CD8-positive, alpha-beta memory T cell (primary cell): Measurements from ENCODE around the gene ISG15. TPM values are rescaled to one million over a fixed set of nuclear protein-coding genes. Genes with fewer than 3 reads are reported as not detected.
"Not testable (repeated sequence)": the region's sequence is repeated elsewhere in the genome, so short reads cannot be mapped to it uniquely, and the experiment has no call there.

Source experiments
- CTCF ChIA-PET: fragments of 350-600 bp; sonication (Branson Sonifier 250); formaldehyde crosslinking; loops from one replicate; lab custom pipeline; 2021; ENCODE audit warnings: antibody characterized with exemption; lab: Charles Lee
- POLR2A ChIA-PET: fragments of 350-600 bp; sonication (Branson Sonifier 250); formaldehyde crosslinking; loops from one replicate; lab custom pipeline; 2021; ENCODE audit warnings: antibody characterized with exemption; lab: Charles Lee
- DNase-seq, 5 donors: peaks; one replicate each; pipeline versions ENCODE4 v3.0.0 to v3.0.0-alpha.2; 2020 to 2022; ENCODE audit warnings: mixed read lengths in 1 of 5
- H3K27ac ChIP-seq: one replicate; pipeline ENCODE4 v1.7.0; 2013; ENCODE audit warnings: low read depth, mild to moderate bottlenecking, low read length, moderate library complexity
- H3K27me3 ChIP-seq: 2 replicates; pipeline ENCODE4 v1.7.0; 2013; ENCODE audit warnings: low read length, mild to moderate bottlenecking; ENCODE audit not compliant: insufficient read depth, poor library complexity, severe bottlenecking
- H3K36me3 ChIP-seq: 2 replicates; pipeline ENCODE4 v1.7.0; 2013; ENCODE audit warnings: mild to moderate bottlenecking, low read length, moderate library complexity; ENCODE audit not compliant: insufficient read depth
- H3K4me1 ChIP-seq: 2 replicates; pipeline ENCODE4 v1.7.0; 2013; ENCODE audit warnings: mild to moderate bottlenecking, low read length, moderate library complexity; ENCODE audit not compliant: insufficient read depth
- H3K4me3 ChIP-seq: 2 replicates; pipeline ENCODE4 v1.7.0; 2013; ENCODE audit warnings: mild to moderate bottlenecking, low read length
- H3K9me3 ChIP-seq: 2 replicates; pipeline ENCODE4 v1.7.0; 2013; ENCODE audit warnings: mild to moderate bottlenecking, low read length
- H3K27ac Mint-ChIP-seq, 8 donors: one replicate each; pipeline ENCODE4 v1.8.0; 2020 to 2021; ENCODE audit warnings: mixed read lengths in 8 of 8, mild to moderate bottlenecking in 6 of 8, inconsistent platforms in 3 of 8, moderate library complexity in 3 of 8
- H3K27me3 Mint-ChIP-seq, 2 donors: one replicate each; pipeline ENCODE4 v1.8.0; 2020 to 2021; ENCODE audit warnings: mixed read lengths in 2 of 2, mild to moderate bottlenecking in 1 of 2, moderate library complexity in 1 of 2
- H3K36me3 Mint-ChIP-seq, 3 donors: one replicate each; pipeline ENCODE4 v1.8.0; 2020 to 2021; ENCODE audit warnings: mixed read lengths in 3 of 3, inconsistent platforms in 1 of 3, mild to moderate bottlenecking in 1 of 3
- H3K4me1 Mint-ChIP-seq, 3 donors: one replicate each; pipeline ENCODE4 v1.8.0; 2020 to 2021; ENCODE audit warnings: mixed read lengths in 3 of 3, inconsistent platforms in 1 of 3, mild to moderate bottlenecking in 1 of 3
- H3K4me3 Mint-ChIP-seq, 7 donors: one replicate each; pipeline ENCODE4 v1.8.0; 2020 to 2021; ENCODE audit warnings: mixed read lengths in 7 of 7, mild to moderate bottlenecking in 6 of 7, moderate library complexity in 4 of 7, inconsistent platforms in 2 of 7
- H3K9me3 Mint-ChIP-seq, 5 donors: one replicate each; pipeline ENCODE4 v1.8.0; 2020 to 2022; ENCODE audit warnings: mixed read lengths in 5 of 5, mild to moderate bottlenecking in 3 of 5, moderate library complexity in 2 of 5, inconsistent platforms in 1 of 5
- polyA plus RNA-seq: library from polyadenylated mRNA; unstranded; fragments of 300-500 nt; fragmentation: Illumina TruSeq; gene quantifications from one replicate; pipeline ENCODE4 v1.2.3, GENCODE V29; 2021
- total RNA-seq, 2 experiments: library from RNA; stranded (reverse); gene quantifications; one replicate each; pipeline ENCODE4 v1.2.3, GENCODE V29; 2021

The ISG15 gene
- total and polyA plus RNA-seq, 3 experiments from 2014 or later, result 16.9 to 250 (median 20.4) TPM

DNA sequence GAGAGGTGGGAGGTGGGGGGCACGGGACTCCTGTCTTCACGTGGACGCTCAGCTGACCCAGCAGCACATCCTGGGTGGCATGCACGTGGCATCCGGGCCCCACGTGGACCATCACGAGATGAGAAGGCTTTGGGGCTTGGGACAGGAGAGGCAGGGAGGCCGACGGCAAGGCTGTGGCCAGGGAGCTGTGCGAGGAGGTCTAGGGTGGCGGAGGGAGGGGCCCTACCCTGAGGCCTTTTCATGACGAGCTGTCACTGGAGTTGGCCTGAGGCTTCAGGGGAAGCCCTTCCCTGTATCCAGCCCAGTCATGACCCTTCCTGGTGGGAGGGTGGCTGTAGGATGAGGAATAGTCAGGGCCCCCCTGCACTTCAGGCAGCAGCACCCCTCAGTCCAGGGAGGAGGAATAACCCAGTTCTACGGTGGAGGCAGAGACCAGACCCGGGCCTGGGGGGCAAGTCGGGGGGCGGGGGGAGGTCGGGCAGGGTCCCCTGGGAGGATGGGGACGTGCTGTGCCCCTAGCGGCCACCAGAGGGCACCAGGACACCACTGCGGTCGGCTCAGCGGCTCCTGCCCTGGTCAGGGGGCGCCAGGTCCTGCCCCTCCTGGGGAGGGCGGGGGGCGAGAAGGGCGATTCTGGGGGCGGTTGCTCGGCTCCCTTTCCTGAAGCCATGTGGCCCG is 29.4 kb upstream of the ISG15 start:
- Histone ChIP-seq H3K36me3 (no peaks in the 10 kb centered on the region), H3K27me3 (peaks cover 3% of the 10 kb centered on the region), H3K27ac (no peak overlapping the region), H3K9me3 (no peaks in the 10 kb centered on the region), H3K4me1 (no peaks in the 10 kb centered on the region), H3K4me3 (no peak overlapping the region)
- POLR2A ChIA-PET, result interaction anchor here (0.6 kb wide), 1 partner anchor 20 kb away, joined by 3 read pairs; no protein-coding TSS in a partner anchor
- peaks cover 22 to 43% of the 10 kb centered on the region in 2 donors for H3K27me3 Mint-ChIP-seq
- H3K4me1 Mint-ChIP-seq, result no peaks in the 10 kb centered on the region
- H3K4me3 Mint-ChIP-seq, result no peak overlapping the region
- no peaks in the 10 kb centered on the region for H3K9me3 Mint-ChIP-seq
- H3K36me3 Mint-ChIP-seq, result no peaks in the 10 kb centered on the region
- peak; percentile 47 to 75 (median 53) for DNase-seq
- H3K27ac Mint-ChIP-seq, result no peak overlapping the region
- CTCF ChIA-PET, result interaction anchor here (0.7 to 6.8 kb wide), 14 partner anchors 8 to 388 kb away, joined by 3 to 63 read pairs (median 5); partner anchors contain the start of gene ISG15

DNA sequence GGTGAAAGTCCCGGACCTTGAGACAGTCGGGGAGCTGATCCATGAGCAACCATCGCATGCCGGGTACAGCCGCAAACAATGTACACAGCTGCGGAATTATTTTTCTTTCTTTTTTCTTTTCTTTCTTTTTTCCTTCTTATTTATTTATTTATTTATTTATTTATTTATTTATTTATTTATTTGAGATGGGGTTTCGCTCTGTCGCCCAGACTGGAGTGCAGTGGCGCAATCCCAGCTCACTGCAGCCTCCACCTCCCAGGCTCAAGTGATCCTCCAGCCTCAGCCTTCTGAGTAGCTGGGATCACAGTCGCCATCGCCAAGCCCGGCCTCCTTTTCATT is 28.9 kb upstream of the ISG15 start:
- H3K27ac Mint-ChIP-seq, result no peak overlapping the region
- Histone ChIP-seq H3K36me3 (no peaks in the 10 kb centered on the region), H3K27ac (no peak overlapping the region), H3K4me1 (no peaks in the 10 kb centered on the region), H3K9me3 (no peaks in the 10 kb centered on the region), H3K4me3 (no peak overlapping the region), H3K27me3 (peaks cover 3% of the 10 kb centered on the region)
- H3K4me1 Mint-ChIP-seq, result no peaks in the 10 kb centered on the region
- H3K9me3 Mint-ChIP-seq, result no peaks in the 10 kb centered on the region
- ChIA-PET CTCF (interaction anchor here (0.7 to 6.8 kb wide), 11 partner anchors 11 to 388 kb away, joined by 3 to 63 read pairs (median 5); partner anchors contain the start of gene ISG15), POLR2A (interaction anchor here (0.6 kb wide), 1 partner anchor 20 kb away, joined by 3 read pairs; no protein-coding TSS in a partner anchor)
- no peak overlapping the region for H3K4me3 Mint-ChIP-seq
- DNase-seq, result no peak
- H3K27me3 Mint-ChIP-seq, result peaks cover 27 to 44% of the 10 kb centered on the region in 2 donors
- H3K36me3 Mint-ChIP-seq, result no peaks in the 10 kb centered on the region

DNA sequence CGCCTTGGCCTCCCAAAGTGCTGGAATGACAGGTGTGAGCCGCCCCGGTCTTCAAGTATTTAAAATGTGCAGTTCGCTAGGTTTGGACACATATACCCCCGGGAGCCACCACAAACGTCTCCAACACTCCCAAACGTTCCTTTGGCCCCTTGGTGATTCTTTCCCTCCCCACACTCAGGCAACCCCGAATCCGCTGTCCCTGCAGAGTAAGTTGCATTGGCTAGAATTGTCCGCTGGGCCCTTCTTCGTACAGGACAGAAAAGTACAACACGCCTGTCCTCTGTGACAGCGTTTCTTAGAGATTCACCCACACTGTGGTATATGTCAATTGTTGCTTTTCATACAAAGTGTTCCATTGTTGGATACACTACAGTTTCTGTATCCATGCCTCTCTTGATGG is 28.2 kb upstream of the ISG15 start:
- ChIA-PET CTCF (interaction anchor here (1.1 to 6.8 kb wide), 5 partner anchors 20 to 387 kb away, joined by 4 to 63 read pairs (median 5); no protein-coding TSS in a partner anchor), POLR2A (no interaction called here)
- Histone ChIP-seq H3K4me3 (no peak overlapping the region), H3K36me3 (no peaks in the 10 kb centered on the region), H3K27ac (no peak overlapping the region), H3K4me1 (no peaks in the 10 kb centered on the region), H3K9me3 (no peaks in the 10 kb centered on the region), H3K27me3 (peaks cover 3% of the 10 kb centered on the region)
- no peak overlapping the region for H3K4me3 Mint-ChIP-seq
- no peak overlapping the region for H3K27ac Mint-ChIP-seq
- H3K36me3 Mint-ChIP-seq, result no peaks in the 10 kb centered on the region
- H3K9me3 Mint-ChIP-seq, result no peaks in the 10 kb centered on the region
- H3K27me3 Mint-ChIP-seq, result peaks cover 27 to 48% of the 10 kb centered on the region in 2 donors
- no peaks in the 10 kb centered on the region for H3K4me1 Mint-ChIP-seq
- peak in 1 of 5 donors; percentile 21 for DNase-seq

DNA sequence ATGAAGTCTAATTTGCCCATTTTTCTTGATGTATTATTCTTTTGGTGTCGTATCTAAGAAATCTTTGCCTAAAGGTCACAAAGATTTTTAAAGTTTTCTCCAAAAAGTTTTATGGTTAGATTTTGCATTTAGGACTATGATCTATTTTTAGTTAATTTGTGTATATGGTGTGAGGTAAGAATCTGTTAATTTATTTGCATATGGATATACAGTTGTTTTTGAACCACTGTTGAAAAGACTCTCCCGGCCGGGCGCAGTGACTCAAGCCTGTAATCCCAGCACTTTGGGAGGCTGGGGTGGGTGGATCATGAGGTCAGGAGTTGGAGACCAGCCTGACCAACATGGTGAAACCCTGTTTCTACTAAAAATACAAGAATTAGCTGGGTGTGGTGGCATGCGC is 25.2 kb upstream of the ISG15 start:
- H3K9me3 Mint-ChIP-seq, H3K4me3 ChIP-seq, H3K4me3 Mint-ChIP-seq, H3K27ac Mint-ChIP-seq, H3K27ac ChIP-seq, POLR2A ChIA-PET, H3K9me3 ChIP-seq, H3K4me1 Mint-ChIP-seq, H3K36me3 Mint-ChIP-seq, H3K36me3 ChIP-seq, H3K4me1 ChIP-seq, CTCF ChIA-PET, DNase-seq, H3K27me3 ChIP-seq: not testable (repeated sequence)
- H3K27me3 Mint-ChIP-seq, result peaks cover 34 to 56% of the 10 kb centered on the region in 2 donors

DNA sequence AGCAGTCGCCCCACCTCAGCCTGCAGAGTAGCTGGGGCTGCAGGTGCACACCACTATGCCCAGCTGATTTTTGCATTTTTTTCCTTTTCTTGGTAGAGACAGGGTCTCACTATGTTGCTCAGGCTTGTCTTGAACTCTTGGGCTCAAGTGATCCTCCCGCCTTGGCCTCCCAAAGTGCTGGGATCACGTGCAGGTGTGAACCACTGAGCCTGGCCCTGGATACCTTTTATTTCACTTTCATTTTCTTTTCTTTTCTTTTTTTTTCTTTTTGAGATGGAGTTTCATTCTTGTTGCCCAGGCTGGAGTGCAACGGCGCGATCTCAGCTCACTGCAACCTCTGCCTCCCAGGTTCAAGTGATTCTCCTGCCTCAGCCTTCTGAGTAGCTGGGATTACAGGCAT is 22.0 kb upstream of the ISG15 start:
- H3K4me3 Mint-ChIP-seq, H3K36me3 Mint-ChIP-seq, H3K9me3 ChIP-seq, H3K4me3 ChIP-seq, H3K27me3 ChIP-seq, H3K27ac ChIP-seq, H3K36me3 ChIP-seq, POLR2A ChIA-PET, H3K9me3 Mint-ChIP-seq, H3K4me1 ChIP-seq, H3K4me1 Mint-ChIP-seq, H3K27ac Mint-ChIP-seq: not testable (repeated sequence)
- CTCF ChIA-PET, result interaction anchor here (1.7 to 3.3 kb wide), 2 partner anchors 8 to 11 kb away, joined by 4 to 14 read pairs; no protein-coding TSS in a partner anchor
- peaks cover 41 to 49% of the 10 kb centered on the region in 2 donors for H3K27me3 Mint-ChIP-seq
- peak in 1 of 5 donors; percentile 15 for DNase-seq

DNA sequence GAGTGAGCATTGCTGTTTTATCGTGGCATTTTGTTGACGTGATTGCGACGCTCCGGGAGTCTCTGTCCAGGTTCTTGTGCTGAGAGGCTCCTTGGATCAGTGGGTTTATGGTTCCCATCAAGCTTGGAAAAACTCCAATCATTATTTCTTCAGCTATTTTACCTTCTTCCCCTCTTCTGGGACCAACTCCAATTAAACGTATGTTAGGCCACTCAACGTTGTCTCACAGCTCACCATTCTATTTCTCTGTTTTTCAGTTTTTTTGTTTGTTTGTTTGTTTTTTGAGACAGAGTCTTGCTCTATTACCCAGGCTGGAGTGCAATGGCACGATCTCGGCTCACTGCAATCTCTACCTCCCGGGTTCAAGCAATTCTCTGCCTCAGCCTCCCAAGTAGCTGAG is 21.4 kb upstream of the ISG15 start:
- ChIA-PET CTCF (interaction anchor here (0.8 to 3.3 kb wide), 5 partner anchors 9 to 72 kb away, joined by 3 to 14 read pairs (median 3); no protein-coding TSS in a partner anchor), POLR2A (no interaction called here)
- peaks cover 0 to 7% (median 2%) of the 10 kb centered on the region in 5 donors for H3K9me3 Mint-ChIP-seq
- peaks cover 5% of the 10 kb centered on the region for H3K4me1 ChIP-seq
- H3K27me3 ChIP-seq, result no peaks in the 10 kb centered on the region
- H3K4me3 Mint-ChIP-seq, result no peak overlapping the region
- H3K27ac ChIP-seq, result no peak overlapping the region
- H3K27ac Mint-ChIP-seq, result no peak overlapping the region
- H3K4me1 Mint-ChIP-seq, result peaks cover 3 to 5% (median 4%) of the 10 kb centered on the region in 3 donors
- no peaks in the 10 kb centered on the region for H3K36me3 ChIP-seq
- peaks cover 0 to 2% (median 0%) of the 10 kb centered on the region in 3 donors for H3K36me3 Mint-ChIP-seq
- H3K9me3 ChIP-seq, result no peaks in the 10 kb centered on the region
- peaks cover 41 to 48% of the 10 kb centered on the region in 2 donors for H3K27me3 Mint-ChIP-seq
- DNase-seq, result no peak
- no peak overlapping the region for H3K4me3 ChIP-seq

DNA sequence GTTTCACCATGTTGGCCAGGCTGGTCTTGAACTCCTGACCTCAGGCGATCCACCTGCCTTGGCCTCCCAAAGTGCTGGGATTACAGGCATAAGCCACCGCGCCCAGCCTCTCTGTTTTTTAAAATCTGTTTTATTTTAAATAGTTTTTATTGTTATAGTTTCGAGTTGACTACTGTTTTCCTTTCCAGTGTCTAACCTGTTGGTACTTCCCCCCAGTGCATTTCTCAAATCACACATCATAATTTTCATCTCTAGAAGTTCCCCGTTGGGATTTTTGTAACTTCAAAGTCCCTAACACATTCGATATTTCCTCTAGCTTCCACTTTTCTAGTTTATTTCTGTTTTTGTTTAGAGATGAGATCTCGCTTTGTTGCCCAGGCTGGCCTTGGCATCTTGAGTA is 20.9 kb upstream of the ISG15 start:
- Mint-ChIP-seq H3K4me1 (peaks cover 4 to 5% (median 4%) of the 10 kb centered on the region in 3 donors), H3K4me3 (no peak overlapping the region), H3K36me3 (peaks cover 0 to 2% (median 0%) of the 10 kb centered on the region in 3 donors), H3K27me3 (peaks cover 43 to 52% of the 10 kb centered on the region in 2 donors), H3K9me3 (peaks cover 0 to 7% (median 2%) of the 10 kb centered on the region in 5 donors), H3K27ac (no peak overlapping the region)
- Histone ChIP-seq H3K27me3 (no peaks in the 10 kb centered on the region), H3K36me3 (no peaks in the 10 kb centered on the region), H3K4me1 (peaks cover 5% of the 10 kb centered on the region), H3K27ac (no peak overlapping the region), H3K9me3 (no peaks in the 10 kb centered on the region), H3K4me3 (no peak overlapping the region)
- POLR2A ChIA-PET, result no interaction called here
- CTCF ChIA-PET, result interaction anchor here (0.8 to 3.3 kb wide), 5 partner anchors 9 to 72 kb away, joined by 3 to 14 read pairs (median 3); no protein-coding TSS in a partner anchor
- no peak for DNase-seq

DNA sequence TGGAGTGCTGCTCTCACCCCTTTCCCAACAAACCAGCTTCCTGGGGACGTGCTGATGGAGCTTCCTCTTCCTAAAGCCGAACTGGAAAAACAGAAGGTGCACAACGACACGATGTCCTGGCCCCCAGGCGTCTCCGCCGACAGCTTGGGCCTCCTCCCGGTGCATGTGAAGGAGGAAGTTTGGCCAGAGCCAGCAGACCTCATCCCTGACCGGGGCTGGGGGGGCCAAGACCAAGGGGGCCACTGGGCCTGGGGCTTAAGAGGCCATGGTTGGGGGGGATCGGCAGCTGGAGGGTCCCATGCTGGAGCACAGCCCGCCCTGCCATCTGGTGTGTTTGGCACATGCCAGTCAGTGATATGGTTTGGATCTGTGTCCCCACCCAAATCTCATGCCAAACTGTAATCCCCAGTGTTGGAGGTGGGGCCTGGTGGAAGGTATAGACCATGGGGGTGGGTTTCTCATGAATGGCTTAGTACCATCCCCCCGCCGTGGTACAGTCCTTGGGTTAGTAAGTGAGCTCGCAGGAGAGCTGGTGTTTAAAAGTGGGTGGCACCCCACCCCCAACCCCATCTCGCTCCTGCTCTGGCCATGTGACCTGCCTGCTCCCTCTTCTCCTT is 19.8 kb upstream of the ISG15 start:
- no peaks in the 10 kb centered on the region for H3K27me3 ChIP-seq
- H3K36me3 Mint-ChIP-seq, result peaks cover 0 to 2% (median 0%) of the 10 kb centered on the region in 3 donors
- POLR2A ChIA-PET, result no interaction called here
- no peak overlapping the region for H3K4me3 ChIP-seq
- H3K27ac Mint-ChIP-seq, result no peak overlapping the region
- peaks cover 42 to 49% of the 10 kb centered on the region in 2 donors for H3K27me3 Mint-ChIP-seq
- H3K9me3 Mint-ChIP-seq, result peaks cover 0 to 7% (median 2%) of the 10 kb centered on the region in 5 donors
- peaks cover 5% of the 10 kb centered on the region for H3K4me1 ChIP-seq
- H3K4me1 Mint-ChIP-seq, result peaks cover 4 to 5% (median 4%) of the 10 kb centered on the region in 3 donors
- no peaks in the 10 kb centered on the region for H3K9me3 ChIP-seq
- CTCF ChIA-PET, result interaction anchor here (1.2 to 4.3 kb wide), 3 partner anchors 8 to 71 kb away, joined by 3 to 17 read pairs (median 14); no protein-coding TSS in a partner anchor
- no peak for DNase-seq
- no peaks in the 10 kb centered on the region for H3K36me3 ChIP-seq
- H3K27ac ChIP-seq, result no peak overlapping the region
- no peak overlapping the region for H3K4me3 Mint-ChIP-seq
